Measurements from ENCODE around the gene CHMP1B.
A peak's percentile ranks its signal among the peaks of the same experiment; 100 is the strongest.

CHMP1B gene, protein sequence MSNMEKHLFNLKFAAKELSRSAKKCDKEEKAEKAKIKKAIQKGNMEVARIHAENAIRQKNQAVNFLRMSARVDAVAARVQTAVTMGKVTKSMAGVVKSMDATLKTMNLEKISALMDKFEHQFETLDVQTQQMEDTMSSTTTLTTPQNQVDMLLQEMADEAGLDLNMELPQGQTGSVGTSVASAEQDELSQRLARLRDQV

DNA sequence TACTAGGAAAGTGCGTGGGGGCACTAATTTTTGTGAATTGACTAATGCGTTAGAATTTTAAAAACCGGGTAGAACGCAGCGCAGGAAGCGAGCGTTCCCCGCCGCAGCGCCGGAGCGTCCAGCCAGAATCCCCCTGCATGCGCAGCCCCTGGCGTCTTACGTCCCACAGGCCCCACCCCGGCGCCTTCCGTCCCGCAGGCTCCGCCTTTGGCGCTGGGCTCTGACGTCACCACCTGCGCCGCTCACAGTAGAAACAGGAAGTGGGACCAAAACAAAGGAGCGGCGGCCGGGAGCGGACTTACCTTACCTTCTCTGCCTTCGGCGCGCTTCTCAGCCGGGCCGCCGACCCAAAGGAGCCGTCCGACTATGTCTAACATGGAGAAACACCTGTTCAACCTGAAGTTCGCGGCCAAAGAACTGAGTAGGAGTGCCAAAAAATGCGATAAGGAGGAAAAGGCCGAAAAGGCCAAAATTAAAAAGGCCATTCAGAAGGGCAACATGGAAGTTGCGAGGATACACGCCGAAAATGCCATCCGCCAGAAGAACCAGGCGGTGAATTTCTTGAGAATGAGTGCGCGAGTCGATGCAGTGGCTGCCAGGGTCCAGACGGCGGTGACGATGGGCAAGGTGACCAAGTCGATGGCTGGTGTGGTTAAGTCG, at the start of gene CHMP1B:
CHMP1B (plus strand) TSS at position 268 of the 660 bp plus-strand sequence; CDS start at position 367, 99 bp downstream.
- peak; percentile 91 for DNase-seq

DNA sequence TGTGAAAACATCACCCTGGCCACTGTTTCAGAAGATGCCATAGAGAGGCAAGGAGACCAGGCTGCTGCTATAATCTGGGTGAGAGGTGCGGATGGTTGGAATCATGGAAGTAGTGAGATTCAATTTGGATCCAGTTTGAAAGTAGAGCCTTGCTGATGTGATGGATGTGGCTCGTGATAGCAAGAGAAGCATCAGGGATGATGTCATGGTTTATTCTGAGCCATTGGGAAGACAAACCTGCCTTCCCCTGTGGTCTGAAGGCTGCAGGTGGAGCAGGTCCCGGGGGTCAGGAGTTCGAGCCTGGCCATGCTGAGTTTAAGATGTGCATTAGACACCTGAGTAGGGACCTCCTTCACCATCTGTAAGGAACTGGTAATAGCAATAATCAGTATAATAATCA, 49.6 kb upstream of the CHMP1B start:
- no peak for DNase-seq

DNA sequence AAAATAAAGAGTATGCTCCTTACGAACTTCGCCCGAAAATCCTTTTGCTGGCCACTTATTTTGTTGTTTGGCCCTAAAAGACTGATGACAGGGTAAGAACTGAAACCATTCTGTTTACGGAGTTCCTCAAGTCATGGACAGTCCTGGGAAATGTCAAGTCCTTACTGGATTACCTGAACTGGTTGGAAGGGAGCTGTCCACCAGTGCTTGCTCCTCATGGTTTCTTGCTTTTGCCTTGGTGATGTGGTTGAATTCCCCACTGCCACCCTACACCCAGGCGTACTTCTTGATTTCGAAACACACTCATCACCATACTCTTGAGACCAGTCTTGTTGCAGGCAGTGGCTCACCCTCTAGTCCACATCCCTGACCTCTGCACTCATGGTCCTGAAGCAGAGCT, 49.1 kb upstream of the CHMP1B start:
- DNase-seq, result no peak

DNA sequence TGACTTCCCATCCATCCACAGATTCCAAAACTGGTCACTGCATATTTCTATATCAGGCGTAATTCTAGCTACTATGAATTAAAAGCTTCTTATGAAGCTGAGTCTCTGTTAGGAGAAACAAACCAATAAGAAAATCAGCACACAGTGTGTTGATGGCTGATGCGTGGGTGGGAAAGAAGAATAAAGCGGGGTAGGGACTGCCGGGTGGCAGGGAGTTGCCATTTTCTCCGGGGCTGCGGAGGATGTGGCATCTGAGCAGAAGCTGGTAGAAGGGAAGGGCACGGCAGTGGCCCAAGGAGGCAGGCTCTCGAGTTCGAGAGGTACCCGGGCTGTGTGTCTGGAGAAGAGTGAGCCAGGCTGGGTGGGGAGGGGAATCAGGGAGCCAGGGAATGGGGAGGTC, 48.6 kb upstream of the CHMP1B start:
- DNase-seq, result no peak

DNA sequence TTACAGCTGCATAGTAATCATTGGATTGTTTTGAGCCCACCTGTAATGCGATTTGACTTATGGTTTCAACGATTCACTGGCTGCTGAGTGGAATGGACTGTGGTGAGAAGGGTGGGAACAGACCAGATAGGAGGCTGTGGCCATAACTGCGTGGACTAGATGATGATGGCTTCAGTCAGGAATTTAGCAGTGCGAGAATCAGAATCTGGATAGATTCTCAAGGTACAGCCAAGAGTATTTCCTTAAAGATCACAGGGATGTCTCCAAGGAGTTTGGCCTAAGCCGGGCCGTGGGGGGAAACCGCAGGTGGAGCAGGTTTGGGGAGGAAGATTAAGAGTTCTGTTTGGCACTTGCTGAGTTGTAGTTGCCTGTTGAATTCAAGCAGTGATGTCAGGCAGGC, 44.0 kb upstream of the CHMP1B start:
- DNase-seq, result no peak

DNA sequence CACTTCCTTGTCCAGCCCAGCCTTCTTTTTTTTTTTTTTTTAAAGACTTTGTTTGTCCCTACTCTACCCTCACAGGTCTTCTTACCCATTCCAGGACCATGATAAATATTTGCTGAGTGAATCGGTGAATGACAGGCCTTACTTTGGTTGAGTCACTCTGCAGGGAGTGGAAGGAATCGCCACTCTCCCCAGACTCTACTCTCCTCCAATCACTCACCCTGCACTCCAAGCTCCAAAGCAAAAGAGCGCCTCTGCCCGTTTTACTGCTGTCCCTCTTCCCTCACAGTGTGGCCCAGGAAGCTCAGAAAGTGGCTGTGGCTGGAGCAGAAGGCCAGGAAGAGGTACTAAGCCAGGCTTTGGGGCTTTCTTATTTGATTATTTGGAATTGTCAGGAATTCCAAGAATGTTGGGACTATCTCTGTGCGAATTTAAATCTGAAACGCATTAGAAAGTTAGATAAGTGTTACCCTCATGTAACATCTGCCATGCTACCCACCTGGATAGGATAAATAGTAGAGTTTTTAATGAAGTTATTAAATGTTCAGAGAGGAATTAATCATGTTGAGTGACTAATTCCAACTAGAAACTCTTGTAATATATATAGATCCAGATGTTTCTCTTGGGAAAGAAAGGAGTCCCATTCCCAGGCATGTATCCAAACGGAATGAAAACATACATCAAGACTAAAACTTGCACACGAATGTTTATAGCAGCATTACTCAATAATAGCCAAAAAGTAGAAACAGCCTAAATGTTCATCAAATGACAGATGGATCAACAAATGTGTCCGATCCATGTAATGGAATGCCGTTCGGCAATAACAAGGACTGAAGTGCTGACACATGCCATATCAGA, 43.0 kb upstream of the CHMP1B start:
- no peak for DNase-seq

DNA sequence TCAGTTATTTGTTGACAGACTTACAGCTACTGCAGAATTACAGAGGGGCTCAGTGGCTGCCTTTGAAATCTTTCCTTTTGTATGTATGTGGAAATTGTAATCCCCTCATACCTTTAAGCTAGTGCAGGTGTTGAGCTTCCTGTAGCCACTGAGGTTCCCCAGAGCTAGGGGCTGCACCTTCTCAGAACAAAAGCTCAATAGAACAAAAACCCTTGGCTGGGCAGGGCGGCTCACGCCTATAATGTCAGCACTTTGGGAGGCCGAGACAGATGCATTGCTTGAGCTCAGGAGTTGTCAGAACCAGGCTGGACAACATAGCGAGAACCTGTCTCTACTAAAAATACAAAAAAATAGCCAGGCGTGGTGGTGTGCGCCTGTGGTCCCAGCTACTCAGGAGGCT, 41.3 kb upstream of the CHMP1B start:
- DNase-seq, result no peak

DNA sequence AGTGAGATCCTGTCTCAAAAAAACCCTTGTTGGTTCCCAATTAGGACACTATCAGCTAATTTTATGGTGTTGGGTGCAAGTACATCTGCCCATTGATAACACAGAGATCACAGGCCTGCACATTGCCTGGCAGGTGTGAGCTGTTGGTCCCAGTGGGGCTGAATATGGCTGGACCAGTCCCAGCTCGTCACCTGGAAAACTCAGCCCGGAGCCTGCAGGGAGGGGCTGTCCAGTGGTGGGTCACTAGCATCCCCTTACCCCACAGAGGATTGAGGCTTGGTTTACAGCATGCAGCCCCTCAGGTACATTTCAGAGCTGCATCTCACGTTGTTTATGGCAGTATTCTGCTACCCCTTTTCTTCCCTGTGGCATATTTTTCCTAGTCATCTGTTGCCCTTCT, 40.8 kb upstream of the CHMP1B start:
- DNase-seq, result no peak

DNA sequence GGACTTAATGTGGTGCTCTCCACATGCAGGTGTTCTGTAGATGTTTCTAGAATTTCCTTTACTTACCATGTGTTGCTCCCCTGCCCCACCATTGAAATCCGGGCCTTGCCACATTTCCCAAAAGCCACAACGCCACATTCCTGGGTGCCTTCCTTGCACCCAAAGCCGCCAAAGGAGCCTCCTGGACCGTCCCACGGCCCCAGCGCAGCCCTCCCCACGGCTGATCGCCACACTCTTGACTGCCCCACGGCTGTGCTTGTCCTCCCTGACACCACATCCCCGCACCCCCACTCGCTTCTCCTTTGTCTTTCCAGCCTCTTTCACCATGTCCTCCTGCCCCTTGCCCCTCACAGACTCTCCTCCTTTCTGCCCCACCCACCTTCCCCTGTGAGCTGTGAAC, 40.2 kb upstream of the CHMP1B start:
- no peak for DNase-seq

DNA sequence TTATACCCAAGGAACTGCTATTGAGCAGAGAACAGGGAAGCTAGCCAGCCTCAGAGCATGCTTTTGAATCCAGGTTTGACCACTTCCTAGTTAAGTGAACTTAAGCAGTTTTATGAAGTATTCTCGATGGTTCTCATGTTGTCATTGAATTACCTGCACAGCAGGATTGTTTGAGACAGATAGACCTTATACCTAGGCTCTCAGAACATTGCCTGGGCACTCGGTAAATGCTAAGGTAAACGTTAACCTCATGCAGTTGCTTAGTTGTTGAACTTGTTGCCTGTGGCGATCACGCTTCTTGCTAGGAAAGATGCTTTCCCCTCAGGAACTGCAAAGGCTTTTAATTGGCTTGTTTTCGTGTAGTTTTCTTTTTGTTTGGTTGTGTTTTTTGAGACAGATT, 34.0 kb upstream of the CHMP1B start:
- no peak for DNase-seq

DNA sequence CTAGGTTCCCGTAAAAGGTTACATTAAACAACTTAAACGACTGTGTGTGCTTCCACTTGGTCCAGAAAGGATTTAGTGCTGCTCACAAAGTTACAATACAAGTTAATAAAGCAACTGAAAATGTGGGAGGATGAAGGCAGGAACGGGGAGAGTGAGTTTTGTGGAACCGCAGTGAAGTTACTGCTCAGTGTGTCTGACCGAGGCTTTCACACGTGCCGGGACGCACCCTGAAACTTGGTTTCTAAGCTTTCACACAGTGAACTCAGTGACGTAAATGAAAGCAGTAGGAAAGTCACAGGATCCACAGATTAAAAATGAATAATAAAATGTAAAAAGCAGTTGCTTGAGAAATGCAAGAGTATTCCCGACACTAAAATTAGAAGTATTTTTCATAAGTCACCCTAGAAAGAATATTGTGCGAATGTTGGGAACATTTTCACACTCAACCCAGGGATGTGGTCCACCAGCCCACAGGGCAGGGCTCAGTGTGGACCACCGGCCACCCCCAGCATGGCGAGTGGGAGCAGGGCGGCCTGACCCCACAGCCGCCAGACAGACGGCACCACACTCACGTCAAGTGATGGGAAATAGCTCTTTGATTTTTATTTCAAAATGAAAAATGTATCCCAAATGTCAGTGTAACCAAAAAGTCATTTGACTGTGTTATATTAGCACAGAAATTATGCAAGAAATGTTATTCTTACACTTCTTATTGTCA, 32.6 kb upstream of the CHMP1B start:
- no peak for DNase-seq

DNA sequence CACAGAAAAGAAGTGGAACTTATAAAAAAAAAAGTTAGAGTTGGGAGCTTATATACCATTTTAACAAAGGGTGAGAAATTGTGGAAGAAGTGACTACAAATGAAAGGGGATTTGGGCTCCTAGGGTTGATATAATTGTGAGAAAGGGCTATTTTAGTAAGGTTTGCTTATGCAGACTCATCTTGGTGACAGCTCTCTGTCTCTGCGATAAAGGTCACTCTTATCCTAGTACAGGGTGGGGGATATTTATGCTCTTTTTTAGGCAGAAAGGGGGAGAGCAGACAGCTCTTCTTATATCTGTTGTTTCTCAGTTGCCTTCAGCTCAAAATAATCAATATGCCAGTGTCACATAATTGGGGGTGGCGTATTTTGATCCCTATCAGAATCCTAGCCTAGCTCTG, 31.3 kb upstream of the CHMP1B start:
- DNase-seq, result no peak

DNA sequence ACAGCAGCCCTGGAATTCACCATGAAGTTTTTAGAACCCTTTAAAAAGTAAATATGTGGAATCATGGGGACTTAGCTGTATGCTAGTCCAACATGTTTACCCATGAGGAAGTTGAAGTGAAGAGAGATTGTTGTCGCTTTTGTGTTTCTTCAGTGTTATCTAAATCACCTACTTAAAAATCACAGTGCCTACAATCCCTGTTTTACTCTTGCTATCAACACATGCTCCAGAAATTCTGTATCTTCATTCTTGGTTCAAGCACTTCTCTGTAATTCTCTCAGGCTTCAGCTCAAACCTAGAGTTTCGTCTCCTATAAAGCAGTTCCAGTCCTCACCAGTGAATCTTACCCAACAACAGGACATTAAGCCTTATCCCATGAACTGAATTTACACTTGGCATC, 30.5 kb upstream of the CHMP1B start:
- DNase-seq, result no peak

DNA sequence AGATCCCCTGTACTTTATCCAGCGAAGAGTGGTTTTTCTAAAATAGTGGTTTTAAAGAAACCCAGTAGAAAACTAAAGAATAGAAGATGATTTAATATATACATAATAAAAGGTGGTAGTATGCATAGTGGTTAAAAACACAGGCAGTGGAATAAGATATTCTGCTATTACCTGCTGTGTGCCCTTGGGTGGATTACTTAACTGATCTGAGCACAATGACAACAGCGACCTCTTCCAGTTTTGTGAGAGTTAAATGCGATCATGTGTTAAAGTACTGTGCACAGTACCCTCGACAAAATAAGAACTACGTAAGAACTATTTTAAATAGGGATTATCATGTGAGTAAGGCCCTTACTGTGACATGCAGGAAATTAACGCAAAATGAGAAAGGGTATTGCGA, 30.0 kb upstream of the CHMP1B start:
- DNase-seq, result no peak

DNA sequence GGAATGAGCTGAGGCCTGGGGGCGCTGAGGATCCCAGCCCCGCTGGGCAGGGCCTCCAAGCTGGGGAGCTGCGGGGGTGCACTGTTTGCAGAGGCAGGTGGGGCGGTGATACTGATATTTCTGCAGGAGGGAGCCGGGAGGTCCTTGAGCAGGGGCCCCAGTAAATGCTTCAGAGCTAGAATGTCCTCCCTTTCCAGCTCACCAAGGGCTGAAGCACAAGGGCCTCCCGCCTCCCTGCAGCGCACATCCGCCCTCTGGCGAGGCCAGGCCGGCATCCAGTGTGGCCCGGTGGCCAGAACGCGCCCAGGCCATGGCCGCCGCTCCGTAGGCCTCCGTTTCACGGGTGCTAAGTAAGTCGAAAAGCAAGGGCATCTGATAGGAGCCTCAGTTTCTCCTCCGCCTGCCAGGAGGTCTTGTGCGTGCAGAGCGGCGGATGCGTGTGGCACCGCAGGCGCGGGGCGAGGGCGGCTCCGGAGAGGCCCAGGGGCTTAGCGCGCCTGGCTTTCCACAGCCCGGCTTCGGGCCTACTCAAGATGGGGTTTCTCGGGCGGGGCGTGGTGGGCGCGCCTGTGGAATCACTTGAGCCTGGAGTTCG, 29.5 kb upstream of the CHMP1B start:
- no peak for DNase-seq

DNA sequence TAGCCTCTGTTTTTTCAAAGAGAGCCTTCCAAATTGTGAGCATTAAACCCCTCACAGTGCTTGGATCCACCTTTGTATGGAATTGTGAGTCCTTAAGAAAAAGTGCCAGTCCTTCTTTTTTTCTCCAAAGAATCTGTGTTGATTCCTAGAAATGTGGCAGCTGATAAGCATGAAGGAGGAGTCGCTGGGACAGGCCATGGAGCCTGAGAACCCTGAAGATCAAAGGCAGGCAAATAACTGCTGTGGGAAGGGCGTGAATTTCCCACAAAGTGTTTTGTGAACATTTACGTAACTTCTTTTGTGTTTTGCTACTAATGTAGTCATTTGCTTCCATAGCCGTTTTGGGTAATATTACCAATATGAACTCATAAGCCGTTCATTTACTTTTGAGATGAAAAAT, 27.7 kb upstream of the CHMP1B start:
- no peak for DNase-seq

DNA sequence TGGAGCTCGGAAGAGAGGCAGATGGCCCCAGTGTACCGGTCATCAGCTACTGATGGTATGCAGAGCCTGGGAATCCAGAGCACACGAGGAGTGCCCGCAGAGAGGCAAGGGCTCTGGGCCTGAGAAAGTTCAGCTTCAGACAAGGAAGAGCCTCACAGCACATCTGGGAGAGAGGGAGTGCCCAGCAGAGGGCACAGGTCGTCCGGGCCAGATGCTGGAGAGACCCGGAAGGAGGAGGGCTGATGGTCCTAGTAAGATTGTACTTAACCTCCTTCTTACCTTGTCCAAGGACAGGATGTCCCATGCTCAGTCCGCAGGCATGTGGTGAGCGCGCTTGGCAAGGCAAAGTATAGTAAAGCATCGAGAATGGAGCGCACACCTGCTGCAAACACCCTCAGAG, 24.4 kb upstream of the CHMP1B start:
- DNase-seq, result no peak

DNA sequence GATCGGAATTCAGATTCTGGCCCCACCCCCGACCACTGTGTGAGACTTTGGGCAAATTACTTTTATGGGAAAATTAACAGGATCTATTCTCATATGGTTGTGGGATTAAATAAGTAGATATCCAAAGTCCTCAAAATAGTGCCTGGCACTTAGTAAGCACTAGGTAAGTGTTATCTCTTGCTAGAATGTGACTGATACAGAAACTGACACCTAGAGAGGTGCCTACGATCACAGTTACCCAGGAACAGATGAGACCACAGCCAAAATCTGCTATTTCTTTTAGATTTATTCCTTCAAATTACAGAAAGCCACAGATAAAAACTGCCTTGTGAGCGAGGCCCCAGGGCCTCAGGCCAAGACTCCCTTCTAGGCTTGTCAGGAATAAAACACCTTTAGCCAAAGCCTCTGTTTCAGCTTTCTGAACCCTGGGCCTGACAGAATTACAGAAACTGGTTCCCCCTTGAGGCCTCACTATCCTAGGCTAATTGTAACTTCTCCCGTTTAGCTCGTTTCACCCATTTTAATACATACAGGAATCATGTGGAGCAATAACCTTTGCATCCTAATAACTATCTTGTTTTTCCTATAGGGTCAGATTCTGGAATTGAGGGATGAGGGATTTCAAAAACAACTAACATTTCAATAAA, 22.3 kb upstream of the CHMP1B start:
- no peak for DNase-seq

DNA sequence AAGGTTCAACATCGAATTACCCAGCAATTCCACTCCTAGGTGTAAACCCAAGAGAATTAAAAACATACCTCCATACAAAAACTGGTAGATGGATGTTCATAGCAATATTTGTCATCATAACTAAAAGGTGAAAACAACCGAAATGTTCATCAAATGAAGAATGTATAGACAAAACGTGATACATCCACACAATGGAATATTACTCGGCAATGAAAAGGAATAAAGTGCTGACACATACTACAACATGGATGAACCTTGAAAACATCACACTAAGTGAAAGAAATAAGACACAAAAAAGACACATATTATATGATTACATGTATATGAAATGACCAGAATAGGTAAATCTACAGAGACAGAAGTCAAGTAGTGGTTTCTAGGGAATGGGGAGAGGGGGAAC, 20.6 kb upstream of the CHMP1B start:
- no peak for DNase-seq

DNA sequence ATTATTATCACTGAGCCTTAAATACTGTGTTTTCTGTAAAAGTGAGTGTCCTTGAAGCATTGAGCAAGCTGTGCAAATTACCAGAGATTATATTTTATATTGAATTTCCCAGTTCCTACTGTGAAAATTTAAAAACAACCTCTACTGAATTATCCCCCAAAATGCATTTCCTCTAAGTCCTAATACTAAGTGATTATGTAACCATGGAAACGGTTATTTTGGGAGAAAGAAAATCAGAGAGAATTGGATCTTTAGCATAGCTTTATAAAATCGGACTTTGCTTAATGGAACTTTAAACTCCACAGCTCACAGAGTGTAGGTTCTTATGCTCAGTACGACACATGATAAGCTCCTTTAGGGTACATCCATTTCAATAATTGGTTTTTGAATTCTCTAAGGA, 19.3 kb upstream of the CHMP1B start:
- no peak for DNase-seq

DNA sequence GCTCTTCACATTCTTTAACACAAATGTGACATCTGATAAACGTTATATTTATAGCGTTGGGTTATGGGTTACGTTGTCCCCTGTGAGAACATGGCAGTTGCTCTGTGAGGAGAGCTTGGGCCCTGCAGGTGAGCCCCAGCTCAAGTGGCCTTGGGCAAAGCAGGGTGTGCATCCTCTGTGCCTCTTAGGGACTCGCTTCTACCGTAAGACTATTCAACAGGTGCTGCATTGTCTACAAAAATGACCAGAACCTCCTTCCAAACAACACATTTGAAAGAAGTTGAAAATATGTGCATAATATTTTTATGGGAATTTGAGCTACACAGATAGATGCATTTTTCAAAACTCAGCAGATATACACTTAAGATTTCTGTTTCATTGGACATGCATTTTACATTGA, 16.4 kb upstream of the CHMP1B start:
- DNase-seq, result no peak

DNA sequence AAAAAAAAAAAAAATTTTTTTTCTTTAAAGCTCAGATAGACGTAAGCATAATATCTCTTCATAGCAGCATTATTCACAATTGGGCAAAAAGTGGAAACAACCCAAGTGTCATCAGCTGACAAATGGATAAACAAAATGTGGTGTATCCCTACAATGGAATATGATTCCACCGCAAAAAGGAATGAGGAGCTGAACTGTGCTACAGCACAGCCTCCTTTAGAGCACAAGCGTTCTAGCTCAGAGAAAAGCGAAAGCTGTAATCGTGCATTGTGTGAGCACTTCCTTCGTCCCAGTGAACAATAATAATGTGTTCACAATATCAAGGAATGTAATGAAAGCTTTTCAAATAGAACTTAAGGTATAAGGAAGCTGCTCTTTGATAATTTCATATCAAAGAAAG, 11.7 kb upstream of the CHMP1B start:
- no peak for DNase-seq

DNA sequence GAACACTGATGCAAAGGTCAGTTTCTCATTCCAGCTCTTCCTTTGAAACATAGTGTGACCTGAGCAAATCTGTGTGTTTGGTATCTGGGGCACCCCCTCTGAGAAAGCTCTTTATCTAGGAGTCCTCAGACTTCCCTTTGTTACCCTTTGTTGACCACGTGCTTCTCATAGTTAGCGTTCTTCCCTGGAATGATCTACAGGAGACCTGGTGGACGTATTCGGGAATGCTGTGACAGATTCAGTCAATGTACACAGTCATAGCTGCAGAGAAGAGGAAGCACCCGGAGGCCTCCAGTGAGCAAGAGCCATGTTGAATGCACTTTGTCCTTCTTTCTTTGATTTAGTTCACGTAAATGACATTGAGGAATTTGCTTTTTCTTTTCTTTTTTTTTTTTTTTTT, 10.7 kb upstream of the CHMP1B start:
- no peak for DNase-seq

Measured in NCI-H1048 (cell line).